Measurements from ENCODE around the gene LSP1. TPM values are rescaled to one million over a fixed set of nuclear protein-coding genes. Genes with fewer than 3 reads are reported as not detected.

The LSP1 gene
- total RNA-seq, 1 donor from 2014 or later, result 41.9 TPM

DNA sequence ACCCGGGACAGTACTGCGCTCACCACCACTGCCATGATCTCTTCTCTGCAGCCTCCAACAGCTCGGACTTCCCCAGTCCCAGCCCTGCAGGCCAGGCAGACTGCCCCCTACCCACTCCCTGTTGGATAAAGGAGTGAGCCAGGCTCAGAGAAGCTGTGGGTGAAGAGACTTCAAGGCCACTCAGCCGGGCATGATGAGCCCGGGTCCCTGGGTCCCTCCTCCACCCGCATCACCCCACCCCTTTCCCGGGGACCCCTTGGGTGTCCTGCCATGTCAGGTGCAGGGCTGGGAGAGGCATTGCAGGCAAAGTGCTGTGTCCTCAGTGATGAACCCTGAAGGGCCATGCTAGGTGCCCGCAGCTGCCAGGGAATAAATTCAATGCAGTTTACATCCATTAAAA lies 14.5 kb downstream of the LSP1 start:
- H3K36me3 ChIP-seq, result no peaks in the 10 kb centered on the region
- intact Hi-C loops (cut with DNase I), result loop anchor here (10.0 kb wide), 1 partner anchor 293 kb away; the partner anchor contains the start of gene DUSP8
- no peaks in the 10 kb centered on the region for H3K9me3 ChIP-seq
- no peaks in the 10 kb centered on the region for H3K27me3 ChIP-seq
- peaks cover 21 to 80% of the 10 kb centered on the region in 2 donors for H3K4me1 ChIP-seq
- no peak overlapping the region for H3K27ac ChIP-seq
- no peak overlapping the region for H3K4me3 ChIP-seq
- DNase-seq (ENCODE audit: low spot score in 2 of 2), result no peak
- TF ChIP-seq, protein P1, sequence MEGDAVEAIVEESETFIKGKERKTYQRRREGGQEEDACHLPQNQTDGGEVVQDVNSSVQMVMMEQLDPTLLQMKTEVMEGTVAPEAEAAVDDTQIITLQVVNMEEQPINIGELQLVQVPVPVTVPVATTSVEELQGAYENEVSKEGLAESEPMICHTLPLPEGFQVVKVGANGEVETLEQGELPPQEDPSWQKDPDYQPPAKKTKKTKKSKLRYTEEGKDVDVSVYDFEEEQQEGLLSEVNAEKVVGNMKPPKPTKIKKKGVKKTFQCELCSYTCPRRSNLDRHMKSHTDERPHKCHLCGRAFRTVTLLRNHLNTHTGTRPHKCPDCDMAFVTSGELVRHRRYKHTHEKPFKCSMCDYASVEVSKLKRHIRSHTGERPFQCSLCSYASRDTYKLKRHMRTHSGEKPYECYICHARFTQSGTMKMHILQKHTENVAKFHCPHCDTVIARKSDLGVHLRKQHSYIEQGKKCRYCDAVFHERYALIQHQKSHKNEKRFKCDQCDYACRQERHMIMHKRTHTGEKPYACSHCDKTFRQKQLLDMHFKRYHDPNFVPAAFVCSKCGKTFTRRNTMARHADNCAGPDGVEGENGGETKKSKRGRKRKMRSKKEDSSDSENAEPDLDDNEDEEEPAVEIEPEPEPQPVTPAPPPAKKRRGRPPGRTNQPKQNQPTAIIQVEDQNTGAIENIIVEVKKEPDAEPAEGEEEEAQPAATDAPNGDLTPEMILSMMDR (IDR thresholded peaks at IDR 0.05), result no peak

DNA sequence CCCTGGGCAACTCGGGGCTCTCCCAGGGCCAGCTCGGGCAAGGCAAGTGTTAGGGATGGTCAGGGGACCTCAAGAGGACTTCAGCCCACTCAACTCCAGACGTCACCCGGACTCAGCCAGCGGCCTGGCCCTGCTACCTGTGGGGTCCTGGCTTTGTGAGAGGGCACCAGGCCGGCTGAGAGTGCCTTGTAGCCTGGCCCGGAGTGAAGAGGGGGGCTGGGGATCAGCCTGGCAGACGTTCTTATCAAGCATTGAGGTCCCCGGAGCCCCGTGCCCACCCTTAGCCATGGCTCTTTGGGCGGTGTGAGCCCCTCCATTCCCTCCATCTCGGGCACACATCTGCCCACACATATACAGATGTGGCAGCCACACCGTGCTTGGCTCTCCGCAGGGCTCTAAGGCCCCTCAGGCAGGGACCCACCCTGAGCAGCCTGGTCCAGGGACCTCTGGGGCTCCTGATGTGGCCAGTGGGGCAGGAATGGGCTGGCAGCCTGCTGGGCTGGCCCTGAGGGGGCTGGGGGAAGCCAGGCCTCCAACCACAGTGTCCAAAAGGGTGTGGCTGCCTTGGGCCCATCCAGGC lies 15.3 kb downstream of the LSP1 start:
- Histone ChIP-seq H3K27me3 (no peaks in the 10 kb centered on the region), H3K9me3 (no peaks in the 10 kb centered on the region), H3K36me3 (no peaks in the 10 kb centered on the region), H3K4me3 (peak overlapping the region in 1 of 2 donors; percentile 58), H3K27ac (peak overlapping the region; percentile 58 to 66), H3K4me1 (peaks cover 29 to 76% of the 10 kb centered on the region in 2 donors)
- DNase-seq (ENCODE audit: low spot score in 2 of 2), result no peak
- TF ChIP-seq, protein P1 (IDR thresholded peaks at IDR 0.05), result no peak
- intact Hi-C loops (cut with DNase I), result loop anchor here (10.0 kb wide), 1 partner anchor 293 kb away; the partner anchor contains the start of gene DUSP8

DNA sequence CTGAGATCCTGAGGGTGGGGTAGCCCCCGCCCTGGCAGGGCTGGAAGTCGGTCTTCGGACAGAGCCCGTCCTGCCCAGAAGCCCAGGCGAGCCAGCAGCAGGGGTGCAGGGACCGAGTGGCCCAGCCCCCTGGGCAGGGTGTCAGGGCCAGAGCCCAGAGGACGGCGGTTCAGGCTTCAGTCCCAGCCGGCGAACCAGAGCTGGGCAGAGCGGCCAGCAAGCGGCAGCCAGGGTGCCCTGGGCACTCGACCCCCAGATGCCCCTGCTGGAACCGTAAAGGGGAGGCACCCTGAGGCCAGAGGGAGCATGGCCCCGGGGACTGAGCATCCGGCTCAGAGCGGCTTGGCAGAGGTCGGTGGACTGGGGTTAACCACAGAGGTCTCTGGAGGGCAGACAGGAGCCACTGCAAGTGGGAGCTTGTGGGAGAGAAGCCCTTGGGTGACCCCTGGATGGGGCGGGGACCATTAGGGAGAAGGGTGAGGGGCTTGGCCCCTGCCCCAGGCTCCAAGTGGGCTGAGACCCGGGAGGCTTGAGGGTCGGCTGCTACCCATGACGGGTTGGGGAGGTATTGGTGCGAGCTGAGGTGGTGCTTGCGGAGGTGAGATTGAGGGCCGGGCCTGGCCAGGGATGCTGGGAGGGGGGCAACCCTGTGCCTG lies 15.9 kb downstream of the LSP1 start:
- Histone ChIP-seq H3K27me3 (no peaks in the 10 kb centered on the region), H3K4me1 (peaks cover 29 to 71% of the 10 kb centered on the region in 2 donors), H3K4me3 (peak overlapping the region; percentile 54 to 58), H3K27ac (peak overlapping the region; percentile 58 to 66), H3K9me3 (no peaks in the 10 kb centered on the region), H3K36me3 (no peaks in the 10 kb centered on the region)
- intact Hi-C loops (cut with DNase I), result loop anchor here (10.0 kb wide), 1 partner anchor 294 kb away; the partner anchor contains the start of gene DUSP8
- no peak for DNase-seq (ENCODE audit: low spot score in 2 of 2)
- TF ChIP-seq, protein P1 (IDR thresholded peaks at IDR 0.05), result no peak

DNA sequence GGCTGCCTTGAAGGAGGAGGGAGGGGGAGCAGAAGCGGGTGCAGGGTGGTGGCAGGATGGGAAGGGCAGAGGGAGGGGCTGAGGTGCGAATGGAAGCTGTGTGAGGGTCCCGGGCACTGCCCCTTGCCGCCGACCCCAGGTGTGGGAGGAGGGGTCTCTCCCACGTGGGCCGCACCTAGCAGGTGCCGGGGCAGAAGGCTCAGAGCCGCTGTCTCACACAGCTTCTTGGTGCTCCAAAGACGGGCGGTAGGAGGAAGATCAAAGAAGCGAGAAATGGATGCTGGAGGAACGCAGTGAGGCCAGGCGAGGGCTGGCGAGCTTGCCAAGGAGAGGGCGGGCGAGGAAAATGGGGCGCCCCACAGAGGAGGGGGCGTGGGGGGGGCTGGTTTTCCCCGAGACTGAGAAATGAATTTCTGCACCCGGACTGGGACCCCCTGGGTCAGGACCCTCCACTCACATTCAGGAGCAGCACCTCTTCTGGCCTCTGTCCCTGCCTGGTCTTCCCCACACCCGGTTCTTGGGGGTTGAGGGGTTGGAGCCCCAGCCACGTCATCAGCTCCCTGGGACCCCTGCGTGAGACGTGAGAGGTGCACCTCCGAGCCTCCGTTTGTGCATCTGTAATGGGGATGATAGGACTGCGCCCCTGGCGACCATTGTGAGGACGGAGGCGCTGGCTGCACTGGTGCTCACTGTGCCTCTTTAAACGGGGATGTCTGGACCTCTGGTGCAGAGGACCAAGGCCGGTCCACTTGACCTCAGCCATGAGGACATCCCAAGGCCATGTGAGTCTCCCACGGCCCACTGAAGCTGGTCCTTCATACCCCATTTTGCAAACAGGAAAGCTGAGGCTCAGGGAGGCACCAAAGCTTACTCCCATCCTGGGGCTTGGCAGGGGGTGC lies 16.8 kb downstream of the LSP1 start:
- TF ChIP-seq, protein P1 (IDR thresholded peaks at IDR 0.05), result peak in 1 of 3 experiments; percentile 34
- peak overlapping the region; percentile 58 to 66 for H3K27ac ChIP-seq
- peak overlapping the region; percentile 54 to 58 for H3K4me3 ChIP-seq
- no peak for DNase-seq (ENCODE audit: low spot score in 2 of 2)
- peaks cover 23 to 62% of the 10 kb centered on the region in 2 donors for H3K4me1 ChIP-seq
- H3K27me3 ChIP-seq, result no peaks in the 10 kb centered on the region
- intact Hi-C loops (cut with DNase I), result loop anchor here (10.0 kb wide), 1 partner anchor 295 kb away; the partner anchor contains the start of gene DUSP8
- no peaks in the 10 kb centered on the region for H3K9me3 ChIP-seq
- no peaks in the 10 kb centered on the region for H3K36me3 ChIP-seq

DNA sequence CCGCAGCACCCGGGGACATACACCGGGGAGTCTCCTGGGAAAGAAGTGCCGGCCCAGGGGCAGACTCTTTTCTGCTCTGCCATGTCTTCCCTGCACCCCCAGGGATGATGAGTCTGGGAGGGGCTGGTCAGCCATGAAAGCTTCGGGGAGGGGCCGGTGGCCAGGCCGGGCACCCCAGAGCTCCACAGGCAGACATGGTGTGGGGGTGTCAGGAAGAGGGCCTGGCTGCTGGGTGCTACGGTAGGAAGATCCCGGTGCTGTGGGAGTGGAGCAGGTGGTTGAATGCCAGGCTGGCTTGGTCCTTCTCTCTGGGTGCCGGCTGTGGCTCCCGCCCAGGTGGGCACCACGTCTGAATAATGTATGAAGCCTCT lies 17.4 kb downstream of the LSP1 start:
- H3K27me3 ChIP-seq, result no peaks in the 10 kb centered on the region
- TF ChIP-seq, protein P1 (IDR thresholded peaks at IDR 0.05), result no peak
- H3K4me3 ChIP-seq, result peak overlapping the region; percentile 54 to 58
- no peaks in the 10 kb centered on the region for H3K9me3 ChIP-seq
- no peak for DNase-seq (ENCODE audit: low spot score in 2 of 2)
- intact Hi-C loops (cut with DNase I), result no loop called here
- H3K36me3 ChIP-seq, result no peaks in the 10 kb centered on the region
- H3K27ac ChIP-seq, result peak overlapping the region; percentile 57 to 58
- H3K4me1 ChIP-seq, result peaks cover 16 to 58% of the 10 kb centered on the region in 2 donors
